Adrenal gland (tissue), 5 donors: ENCODE results near the gene RAD51B.

Experiments used
- POLR2A ChIP-seq, 2 donors: fragments of 450-650 bp; IDR thresholded peaks; one replicate each; pipeline ENCODE4 v1.6.1; 2017; ENCODE audit warnings: antibody characterized with exemption in 2 of 2, mild to moderate bottlenecking in 2 of 2, moderate library complexity in 1 of 2
- TF ChIP-seq, protein P1 (sequence below), 6 experiments: fragments of 450-650 bp in 4 of 6; fragments of 200-600 bp in 2 of 6; sonication (generic) in 1 of 6; IDR thresholded peaks; 1 replicate in 5 of 6; 2 replicates in 1 of 6; pipeline versions ENCODE4 v1.5.1 to v1.8.0; 2016 to 2021; ENCODE audit warnings: antibody characterized with exemption in 6 of 6, mild to moderate bottlenecking in 2 of 6, moderate library complexity in 1 of 6
- donor health status: DM: no; HTN: no; CAD: no.

DNA sequence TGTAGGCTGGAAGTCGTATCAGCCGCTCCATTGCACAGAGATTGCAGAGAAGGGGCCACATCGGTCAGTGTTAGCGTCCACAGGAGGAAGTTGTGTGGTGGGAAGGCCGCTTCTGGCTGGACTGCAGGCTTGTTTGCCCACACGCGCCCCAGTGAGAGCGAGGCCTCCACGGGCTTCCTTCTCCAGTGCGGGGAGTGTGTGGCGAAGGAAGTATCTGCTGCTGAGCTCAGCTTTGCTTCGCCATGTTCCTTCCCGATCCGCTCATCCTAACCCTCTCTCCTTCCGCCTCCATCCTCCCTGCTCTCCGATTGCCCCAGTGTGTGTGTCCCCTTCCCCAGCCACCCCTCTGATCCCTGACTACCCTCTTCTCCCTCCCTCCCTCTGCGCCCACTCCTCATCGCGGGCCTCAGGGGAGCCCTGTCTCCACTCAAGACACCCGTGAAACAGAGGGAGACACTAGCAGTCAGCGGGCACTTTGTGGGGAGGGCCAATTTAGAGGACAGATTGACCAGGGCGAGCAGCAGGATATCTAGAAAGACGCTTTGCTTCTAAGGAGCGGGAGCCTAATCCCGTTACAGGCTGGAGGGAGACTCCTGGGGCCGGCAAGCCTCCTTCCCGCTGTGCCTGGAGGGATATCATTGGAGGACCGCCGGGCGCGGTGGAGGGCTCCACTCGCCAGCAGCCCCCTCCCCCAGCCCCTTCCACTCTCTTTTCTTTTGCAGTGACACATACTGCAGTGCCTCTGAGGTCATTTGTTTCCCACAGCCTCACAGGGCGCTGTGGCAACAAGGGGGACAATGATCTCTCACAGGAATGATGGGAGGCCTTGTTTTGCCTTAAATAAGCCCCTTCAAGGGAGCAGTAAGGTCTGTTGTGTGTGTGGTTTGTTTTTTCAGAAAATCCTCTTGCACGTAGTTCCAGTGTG, 544.5 kb downstream of the RAD51B start:
- TF ChIP-seq, protein P1, sequence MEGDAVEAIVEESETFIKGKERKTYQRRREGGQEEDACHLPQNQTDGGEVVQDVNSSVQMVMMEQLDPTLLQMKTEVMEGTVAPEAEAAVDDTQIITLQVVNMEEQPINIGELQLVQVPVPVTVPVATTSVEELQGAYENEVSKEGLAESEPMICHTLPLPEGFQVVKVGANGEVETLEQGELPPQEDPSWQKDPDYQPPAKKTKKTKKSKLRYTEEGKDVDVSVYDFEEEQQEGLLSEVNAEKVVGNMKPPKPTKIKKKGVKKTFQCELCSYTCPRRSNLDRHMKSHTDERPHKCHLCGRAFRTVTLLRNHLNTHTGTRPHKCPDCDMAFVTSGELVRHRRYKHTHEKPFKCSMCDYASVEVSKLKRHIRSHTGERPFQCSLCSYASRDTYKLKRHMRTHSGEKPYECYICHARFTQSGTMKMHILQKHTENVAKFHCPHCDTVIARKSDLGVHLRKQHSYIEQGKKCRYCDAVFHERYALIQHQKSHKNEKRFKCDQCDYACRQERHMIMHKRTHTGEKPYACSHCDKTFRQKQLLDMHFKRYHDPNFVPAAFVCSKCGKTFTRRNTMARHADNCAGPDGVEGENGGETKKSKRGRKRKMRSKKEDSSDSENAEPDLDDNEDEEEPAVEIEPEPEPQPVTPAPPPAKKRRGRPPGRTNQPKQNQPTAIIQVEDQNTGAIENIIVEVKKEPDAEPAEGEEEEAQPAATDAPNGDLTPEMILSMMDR (IDR thresholded peaks at IDR 0.05), result no peak
- no peak for TF ChIP-seq POLR2A (IDR thresholded peaks at IDR 0.05)
